Mammary epithelial cell (primary cell): Measurements from ENCODE around the gene ZEB2.

ENCODE experiments used
- EZH2 ChIP-seq: IDR thresholded peaks from 2 replicates; pipeline ENCODE4 v1.6.1; 2012; ENCODE audit warnings: low read length, inconsistent platforms, borderline replicate concordance
- TF ChIP-seq, protein P1 (sequence below), 2 donors: IDR thresholded peaks in 1 of 2; conservative IDR thresholded peaks in 1 of 2; 2 replicates each; pipeline ENCODE4 v1.5.1; 2011 to 2012; ENCODE audit warnings: inconsistent platforms in 2 of 2, low read length in 2 of 2, mild to moderate bottlenecking in 2 of 2, control low read depth in 1 of 2, low read depth in 1 of 2; ENCODE audit not compliant: insufficient read depth in 1 of 2; ENCODE audit errors: extremely low read depth in 1 of 2

DNA sequence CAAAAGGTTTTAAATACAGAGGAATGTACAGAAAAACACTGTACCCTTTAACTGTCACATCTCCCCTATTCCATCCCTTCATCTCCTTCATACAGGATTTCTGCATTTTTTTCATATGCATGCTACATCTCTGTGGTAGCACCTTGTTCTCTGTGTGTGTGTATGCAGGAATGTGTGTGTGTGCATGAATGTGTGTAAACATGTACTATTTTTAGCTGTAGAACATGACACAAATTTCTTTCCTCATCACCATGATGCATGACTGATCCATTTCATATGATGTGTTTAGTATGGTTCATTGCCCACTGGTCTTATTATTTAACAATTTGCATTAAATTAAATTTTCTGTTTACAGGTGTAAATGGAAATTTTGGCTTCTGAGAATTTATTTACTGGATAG is 21.5 kb upstream of the ZEB2 start:
- TF ChIP-seq, protein P1, sequence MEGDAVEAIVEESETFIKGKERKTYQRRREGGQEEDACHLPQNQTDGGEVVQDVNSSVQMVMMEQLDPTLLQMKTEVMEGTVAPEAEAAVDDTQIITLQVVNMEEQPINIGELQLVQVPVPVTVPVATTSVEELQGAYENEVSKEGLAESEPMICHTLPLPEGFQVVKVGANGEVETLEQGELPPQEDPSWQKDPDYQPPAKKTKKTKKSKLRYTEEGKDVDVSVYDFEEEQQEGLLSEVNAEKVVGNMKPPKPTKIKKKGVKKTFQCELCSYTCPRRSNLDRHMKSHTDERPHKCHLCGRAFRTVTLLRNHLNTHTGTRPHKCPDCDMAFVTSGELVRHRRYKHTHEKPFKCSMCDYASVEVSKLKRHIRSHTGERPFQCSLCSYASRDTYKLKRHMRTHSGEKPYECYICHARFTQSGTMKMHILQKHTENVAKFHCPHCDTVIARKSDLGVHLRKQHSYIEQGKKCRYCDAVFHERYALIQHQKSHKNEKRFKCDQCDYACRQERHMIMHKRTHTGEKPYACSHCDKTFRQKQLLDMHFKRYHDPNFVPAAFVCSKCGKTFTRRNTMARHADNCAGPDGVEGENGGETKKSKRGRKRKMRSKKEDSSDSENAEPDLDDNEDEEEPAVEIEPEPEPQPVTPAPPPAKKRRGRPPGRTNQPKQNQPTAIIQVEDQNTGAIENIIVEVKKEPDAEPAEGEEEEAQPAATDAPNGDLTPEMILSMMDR (conservative IDR thresholded peaks at IDR 0.05 in 1 of 2, IDR thresholded peaks at IDR 0.05 in 1 of 2; ENCODE audit: extremely low read depth in 1 of 2, insufficient read depth in 1 of 2, low read depth in 1 of 2, low read length in 2 of 2): no peak
- no peak for TF ChIP-seq EZH2
